Measurements from ENCODE around the gene ZMYND12. TPM values are rescaled to one million over a fixed set of nuclear protein-coding genes. Genes with fewer than 3 reads are reported as not detected.

ZMYND12 gene
- total RNA-seq, 1 experiment from 2014 or later = not detected

GRCh38 chr1:42442662-42443061, 13.2 kb downstream of the ZMYND12 start:
- DNase-seq (no peak), ATAC-seq (no peak)
- intact Hi-C loops (cut with micrococcal nuclease) = no loop called here
- Histone ChIP-seq H2AFZ (ENCODE audit: low read length) (no peak overlapping the region), H3K9ac (ENCODE audit: low read length) (no peak overlapping the region), H3K27ac (ENCODE audit: low read length) (no peak overlapping the region), H3K9me2 (replicated peaks; ENCODE audit: low read length) (no peaks in the 10 kb centered on the region), H3K9me3 (ENCODE audit: low read length) (no peaks in the 10 kb centered on the region), H3K4me1 (ENCODE audit: insufficient read depth, low read length) (peaks cover 15% of the 10 kb centered on the region), H3K4me3 (ENCODE audit: low read length) (no peak overlapping the region), H4K20me1 (ENCODE audit: low read length) (no peaks in the 10 kb centered on the region), H3K27me3 (ENCODE audit: low read length) (no peaks in the 10 kb centered on the region), H3K4me2 (ENCODE audit: low read length) (no peak overlapping the region), H3K36me3 (ENCODE audit: low read depth, low read length) (no peaks in the 10 kb centered on the region), H3K79me2 (ENCODE audit: low read length) (no peaks in the 10 kb centered on the region), H3F3A (ENCODE audit: low read length, unreplicated experiment) (no peaks in the 10 kb centered on the region)
- no TSS peak for BruUV-seq (replicated peaks)
- ChIA-PET POLR2A (ENCODE audit: unreplicated experiment) (no interaction called here), CTCF (no interaction called here)
- TF ChIP-seq EZH2phosphoT487 (IDR thresholded peaks at IDR 0.05; ENCODE audit: borderline replicate concordance, low read length) = no peak
- TF ChIP-seq EZH2 (IDR thresholded peaks at IDR 0.05; ENCODE audit: low read length, unreplicated experiment) = no peak
- TF ChIP-seq CTCF (conservative IDR thresholded peaks at IDR 0.05; ENCODE audit: low read depth, low read length) = no peak

- BruUV-seq (replicated peaks) = no TSS peak
- Histone ChIP-seq H3K4me1 (ENCODE audit: insufficient read depth, low read length) (peaks cover 15% of the 10 kb centered on the region), H3K9me3 (ENCODE audit: low read length) (no peaks in the 10 kb centered on the region), H3F3A (ENCODE audit: low read length, unreplicated experiment) (no peaks in the 10 kb centered on the region), H3K4me2 (ENCODE audit: low read length) (peak overlapping the region; percentile 50), H4K20me1 (ENCODE audit: low read length) (no peaks in the 10 kb centered on the region), H3K9me2 (replicated peaks; ENCODE audit: low read length) (no peaks in the 10 kb centered on the region), H3K79me2 (ENCODE audit: low read length) (no peaks in the 10 kb centered on the region), H2AFZ (ENCODE audit: low read length) (no peak overlapping the region), H3K36me3 (ENCODE audit: low read depth, low read length) (no peaks in the 10 kb centered on the region), H3K27ac (ENCODE audit: low read length) (peak overlapping the region; percentile 38), H3K9ac (ENCODE audit: low read length) (no peak overlapping the region), H3K27me3 (ENCODE audit: low read length) (no peaks in the 10 kb centered on the region), H3K4me3 (ENCODE audit: low read length) (no peak overlapping the region; the same call in 1 of the 2 replicates)
- ATAC-seq (peak; percentile 98), DNase-seq (peak; percentile 85)
- TF ChIP-seq CTCF (conservative IDR thresholded peaks at IDR 0.05; ENCODE audit: low read depth, low read length) = no peak
- no peak for TF ChIP-seq EZH2 (IDR thresholded peaks at IDR 0.05; ENCODE audit: low read length, unreplicated experiment)
- TF ChIP-seq EZH2phosphoT487 (IDR thresholded peaks at IDR 0.05; ENCODE audit: borderline replicate concordance, low read length) = no peak
- ChIA-PET CTCF (no interaction called here), POLR2A (ENCODE audit: unreplicated experiment) (interaction anchor here (0.6 kb wide), 2 partner anchors 17 to 218 kb away, joined by 3 to 9 read pairs; no protein-coding TSS in a partner anchor)
- intact Hi-C loops (cut with micrococcal nuclease) = loop anchor here (1.0 kb wide), 1 partner anchor 47 kb away; no protein-coding TSS in a partner anchor
Measured at GRCh38 chr1:42439940-42440339, 15.9 kb downstream of the ZMYND12 start.

GRCh38 chr1:42434340-42434739, 21.5 kb downstream of the ZMYND12 start:
- Histone ChIP-seq H3K9me3 (ENCODE audit: low read length) (no peaks in the 10 kb centered on the region), H3K9ac (ENCODE audit: low read length) (no peak overlapping the region), H3K36me3 (ENCODE audit: low read depth, low read length) (no peaks in the 10 kb centered on the region), H3K9me2 (replicated peaks; ENCODE audit: low read length) (no peaks in the 10 kb centered on the region), H3K27ac (ENCODE audit: low read length) (no peak overlapping the region), H3K4me1 (ENCODE audit: insufficient read depth, low read length) (peaks cover 31% of the 10 kb centered on the region), H3K79me2 (ENCODE audit: low read length) (no peaks in the 10 kb centered on the region), H3K4me3 (ENCODE audit: low read length) (no peak overlapping the region), H4K20me1 (ENCODE audit: low read length) (no peaks in the 10 kb centered on the region), H2AFZ (ENCODE audit: low read length) (no peak overlapping the region), H3K4me2 (ENCODE audit: low read length) (no peak overlapping the region), H3K27me3 (ENCODE audit: low read length) (no peaks in the 10 kb centered on the region), H3F3A (ENCODE audit: low read length, unreplicated experiment) (no peaks in the 10 kb centered on the region)
- intact Hi-C loops (cut with micrococcal nuclease) = no loop called here
- no peak for DNase-seq
- POLR2A ChIA-PET (ENCODE audit: unreplicated experiment) = no interaction called here
- ATAC-seq = no peak
- CTCF ChIA-PET = no interaction called here
- TF ChIP-seq EZH2phosphoT487 (IDR thresholded peaks at IDR 0.05; ENCODE audit: borderline replicate concordance, low read length) = no peak
- no peak for TF ChIP-seq EZH2 (IDR thresholded peaks at IDR 0.05; ENCODE audit: low read length, unreplicated experiment)
- no peak for TF ChIP-seq CTCF (conservative IDR thresholded peaks at IDR 0.05; ENCODE audit: low read depth, low read length)
- BruUV-seq (replicated peaks) = no TSS peak
